Thyroid gland (tissue), 4 donors: ENCODE data around the gene DST.

Experiments
- CTCF ChIP-seq, 6 experiments: fragments of 200-600 bp in 3 of 6; fragments of 450-650 bp in 3 of 6; sonication (generic) in 3 of 6; IDR thresholded peaks; one replicate each; pipeline ENCODE4 v1.5.1; 2016 to 2019; ENCODE audit warnings: antibody characterized with exemption in 6 of 6, mild to moderate bottlenecking in 2 of 6, inconsistent platforms in 1 of 6, moderate library complexity in 1 of 6
- POLR2A ChIP-seq, 2 donors: fragments of 450-650 bp; IDR thresholded peaks; one replicate each; pipeline ENCODE4 v1.6.1; 2017; ENCODE audit warnings: antibody characterized with exemption in 2 of 2, mild to moderate bottlenecking in 2 of 2, moderate library complexity in 1 of 2

- TF ChIP-seq CTCF (IDR thresholded peaks at IDR 0.05), result no peak
- TF ChIP-seq POLR2A (IDR thresholded peaks at IDR 0.05), result no peak
These were observed 135.2 kb downstream of the DST start for GRCh38 chr6:56507517-56507916.
